Left lung (tissue), 10 donors: ENCODE data around the gene TM4SF18. TPM values are rescaled to one million over a fixed set of nuclear protein-coding genes. Genes with fewer than 3 reads are reported as not detected.

Experiments used
- ATAC-seq: fragments of 200-7000 bp; cut with Tn5 transposase; one replicate; pipeline ENCODE4 v1.9.1; 2020; ENCODE audit warnings: moderate library complexity
- DNase-seq, 4 donors: peaks; one replicate each; pipeline ENCODE4 v3.0.0-alpha.2; 2013 to 2020
- H3K27ac ChIP-seq, 2 donors: fragments of 200-600 bp; sonication (generic) in 1 of 2; one replicate each; pipeline versions ENCODE4 v1.5.0 to v1.8.0; 2020 to 2021
- H3K27me3 ChIP-seq, 2 donors: fragments of 200-600 bp; sonication (generic) in 1 of 2; one replicate each; pipeline versions ENCODE4 v1.5.0 to v1.8.0; 2020 to 2021
- H3K36me3 ChIP-seq, 2 donors: fragments of 200-600 bp; sonication (generic) in 1 of 2; one replicate each; pipeline versions ENCODE4 v1.5.0 to v1.8.0; 2020 to 2021
- H3K4me1 ChIP-seq, 2 donors: fragments of 200-600 bp; one replicate each; pipeline ENCODE4 v1.8.0; 2021
- H3K4me3 ChIP-seq, 2 donors: fragments of 200-600 bp; sonication (generic) in 1 of 2; one replicate each; pipeline versions ENCODE4 v1.5.0 to v1.8.0; 2020 to 2021; ENCODE audit warnings: mild to moderate bottlenecking in 1 of 2
- H3K9me3 ChIP-seq, 2 donors: fragments of 200-600 bp; sonication (generic) in 1 of 2; one replicate each; pipeline versions ENCODE4 v1.5.0 to v1.8.0; 2020 to 2021
- CTCF ChIP-seq, 2 donors: fragments of 200-600 bp; sonication (generic) in 1 of 2; IDR thresholded peaks; one replicate each; pipeline versions ENCODE4 v1.5.0 to v1.8.0; 2021; ENCODE audit warnings: antibody characterized with exemption in 2 of 2
- intact Hi-C, 2 donors: fragments of 100-400 bp; cut with DNase I; formaldehyde crosslinking; loops; one replicate each; pipeline versions ENCODE4 v1.11.2 to v1.14.2; 2022
- polyA plus RNA-seq, 6 donors: library from polyadenylated mRNA; unstranded; fragments of 120-200 nt; gene quantifications; one replicate each; pipeline ENCODE4 v1.2.1, GENCODE V29; 2013; ENCODE audit not compliant: insufficient read length in 6 of 6
- total RNA-seq, 2 donors: library from RNA; stranded (reverse); fragmentation: NEBNext Ultra II Directional; extraction: Animal tissue kit (Norgen Biotek cat#: 25700); gene quantifications; one replicate each; pipeline ENCODE4 v1.2.1, GENCODE V29; 2021
- donor health status: DM: no; HTN: yes; CAD: no.
- donor health status: DM: no; HTN: no; CAD: no.

The TM4SF18 gene
- total and polyA plus RNA-seq, 8 donors, result 8.5 to 13.3 (median 9.8) TPM

- H3K36me3 ChIP-seq, result no peaks in the 10 kb centered on the region
- TF ChIP-seq CTCF (IDR thresholded peaks at IDR 0.05), result no peak
- ATAC-seq (no peak), DNase-seq (no peak)
- peaks cover 6 to 29% of the 10 kb centered on the region in 2 donors for H3K4me1 ChIP-seq
- H3K9me3 ChIP-seq, result no peaks in the 10 kb centered on the region
- no peak overlapping the region for H3K4me3 ChIP-seq
- intact Hi-C loops, result no loop called here
- no peaks in the 10 kb centered on the region for H3K27me3 ChIP-seq
- H3K27ac ChIP-seq, result no peak overlapping the region
Measured at GRCh38 chr3:149336925-149337324, 3.5 kb upstream of the TM4SF18 start.

DNA sequence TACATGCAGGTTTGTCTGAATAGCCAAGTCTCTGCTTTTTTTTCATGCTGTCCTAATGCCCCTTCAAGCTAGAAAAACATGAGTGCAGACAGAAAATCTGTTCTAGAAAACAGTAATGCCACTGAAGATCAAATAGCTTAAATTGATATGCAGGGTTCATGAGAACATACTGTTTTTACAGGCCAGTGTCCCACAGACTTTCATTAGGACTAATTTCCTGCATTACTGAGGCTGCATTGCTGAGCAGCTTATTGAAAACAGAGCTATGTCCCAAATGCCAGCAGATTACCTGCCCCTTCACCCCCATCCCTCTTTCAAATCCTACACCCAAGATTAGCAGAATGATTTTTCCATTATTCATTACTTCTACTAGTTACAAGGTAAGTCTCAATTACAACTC, 665 bp downstream of the TM4SF18 start:
- Histone ChIP-seq H3K4me1 (no peaks in the 10 kb centered on the region), H3K36me3 (no peaks in the 10 kb centered on the region), H3K27ac (peak overlapping the region; percentile 39 to 58), H3K4me3 (peak overlapping the region in 1 of 2 donors; percentile 3), H3K27me3 (no peaks in the 10 kb centered on the region), H3K9me3 (no peaks in the 10 kb centered on the region)
- TF ChIP-seq CTCF (IDR thresholded peaks at IDR 0.05), result no peak
- DNase-seq (no peak), ATAC-seq (no peak)
- intact Hi-C loops, result no loop called here

DNA sequence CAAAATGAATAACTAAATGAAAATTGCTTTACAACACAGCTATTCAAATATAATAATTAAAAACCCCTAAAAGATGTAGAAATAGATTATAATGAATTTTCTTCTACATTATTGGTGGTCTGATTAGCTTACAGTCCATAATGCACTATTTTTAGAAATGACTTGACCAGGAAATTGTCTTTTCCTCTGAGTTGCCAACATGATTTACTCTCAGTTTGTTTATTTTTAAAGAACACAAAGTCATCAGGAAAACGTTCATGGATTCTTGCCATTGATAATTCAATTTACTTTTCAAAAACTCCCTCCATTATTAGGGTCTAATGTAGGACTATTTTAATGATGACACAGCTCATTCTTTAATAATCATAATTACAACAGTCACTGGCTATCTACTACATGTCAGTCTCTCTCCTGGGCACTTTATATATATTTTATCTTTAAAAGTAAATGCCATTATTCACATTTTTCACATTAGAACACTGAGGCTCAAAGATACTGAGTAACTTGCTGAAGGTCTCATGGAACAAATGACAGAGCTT, 1.1 kb downstream of the TM4SF18 start:
- no peaks in the 10 kb centered on the region for H3K9me3 ChIP-seq
- H3K27ac ChIP-seq, result peak overlapping the region; percentile 39 to 58
- H3K4me3 ChIP-seq, result peak overlapping the region in 1 of 2 donors; percentile 3
- no peak for ATAC-seq
- no peaks in the 10 kb centered on the region for H3K36me3 ChIP-seq
- no peaks in the 10 kb centered on the region for H3K27me3 ChIP-seq
- DNase-seq, result no peak
- no peak for TF ChIP-seq CTCF (IDR thresholded peaks at IDR 0.05)
- intact Hi-C loops, result no loop called here
- no peaks in the 10 kb centered on the region for H3K4me1 ChIP-seq

DNA sequence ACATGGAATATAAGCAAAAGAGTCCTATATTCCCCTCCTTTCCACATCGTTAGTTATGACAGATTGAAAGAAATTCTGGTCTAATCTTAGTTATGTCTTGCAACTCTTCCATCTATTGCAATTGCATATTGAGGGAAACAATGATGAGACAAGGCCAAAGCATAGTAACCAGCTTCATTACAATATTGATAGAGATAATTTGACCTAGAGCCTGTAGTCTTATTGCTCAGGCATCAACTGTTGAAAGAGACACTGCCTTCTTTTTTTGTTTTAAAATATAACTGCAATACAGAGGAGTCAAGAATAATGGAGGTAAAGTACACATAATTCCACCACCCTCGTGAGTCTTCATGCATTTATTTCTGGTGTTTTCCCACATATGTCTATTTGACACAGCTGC, 2.0 kb downstream of the TM4SF18 start:
- ATAC-seq, result no peak
- Histone ChIP-seq H3K9me3 (no peaks in the 10 kb centered on the region), H3K27ac (no peak overlapping the region), H3K4me3 (no peak overlapping the region), H3K4me1 (no peaks in the 10 kb centered on the region), H3K36me3 (no peaks in the 10 kb centered on the region), H3K27me3 (no peaks in the 10 kb centered on the region)
- no peak for DNase-seq
- intact Hi-C loops, result no loop called here
- TF ChIP-seq CTCF (IDR thresholded peaks at IDR 0.05), result no peak

DNA sequence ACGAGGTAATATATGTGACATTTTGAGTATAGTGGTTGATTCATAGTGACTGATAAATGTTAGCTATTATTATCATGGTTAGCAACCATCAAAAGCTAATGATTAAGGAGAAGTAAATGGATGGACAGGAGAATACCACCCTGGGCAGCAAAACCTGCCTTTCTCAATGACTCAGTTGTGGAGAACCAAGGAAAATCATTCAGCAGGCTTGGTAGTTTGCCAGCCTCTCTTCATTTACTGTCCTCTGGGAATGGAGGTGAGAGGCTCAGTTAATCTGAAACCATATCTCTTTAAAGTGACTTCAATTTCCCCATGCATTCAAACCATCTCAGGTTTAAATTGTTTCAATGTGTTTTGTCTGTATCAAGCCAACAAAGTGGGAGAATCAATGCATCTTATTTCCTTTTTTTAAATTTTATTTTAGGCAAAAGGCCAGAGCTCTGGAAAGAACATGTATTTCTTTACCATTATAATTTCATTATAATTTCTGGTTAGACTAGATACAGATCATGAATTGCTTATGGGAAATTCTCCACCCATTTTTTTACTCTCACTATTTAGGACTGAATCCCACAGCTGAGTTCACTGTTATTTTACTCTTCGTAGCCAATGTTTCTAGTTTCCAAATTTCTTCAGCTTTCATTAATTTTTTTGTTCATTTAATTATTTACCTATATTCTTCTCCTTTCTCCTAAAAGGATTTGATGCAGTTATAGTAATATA, 2.7 kb downstream of the TM4SF18 start:
- DNase-seq (no peak), ATAC-seq (no peak)
- Histone ChIP-seq H3K36me3 (no peaks in the 10 kb centered on the region), H3K9me3 (no peaks in the 10 kb centered on the region), H3K4me1 (no peaks in the 10 kb centered on the region), H3K27ac (no peak overlapping the region), H3K27me3 (no peaks in the 10 kb centered on the region), H3K4me3 (no peak overlapping the region)
- TF ChIP-seq CTCF (IDR thresholded peaks at IDR 0.05), result no peak
- intact Hi-C loops, result no loop called here
